HG02970 (cell line): ENCODE data around the gene ADAM8.

Source experiments
- ATAC-seq: cut with Tn5 transposase; IDR thresholded peaks from one replicate; pipeline ENCODE4 v1.9.1; 2021; ENCODE audit warnings: mild to moderate bottlenecking, moderate library complexity, moderate number of reproducible peaks; ENCODE audit not compliant: unreplicated experiment, low FRiP score

The ADAM8 gene

DNA sequence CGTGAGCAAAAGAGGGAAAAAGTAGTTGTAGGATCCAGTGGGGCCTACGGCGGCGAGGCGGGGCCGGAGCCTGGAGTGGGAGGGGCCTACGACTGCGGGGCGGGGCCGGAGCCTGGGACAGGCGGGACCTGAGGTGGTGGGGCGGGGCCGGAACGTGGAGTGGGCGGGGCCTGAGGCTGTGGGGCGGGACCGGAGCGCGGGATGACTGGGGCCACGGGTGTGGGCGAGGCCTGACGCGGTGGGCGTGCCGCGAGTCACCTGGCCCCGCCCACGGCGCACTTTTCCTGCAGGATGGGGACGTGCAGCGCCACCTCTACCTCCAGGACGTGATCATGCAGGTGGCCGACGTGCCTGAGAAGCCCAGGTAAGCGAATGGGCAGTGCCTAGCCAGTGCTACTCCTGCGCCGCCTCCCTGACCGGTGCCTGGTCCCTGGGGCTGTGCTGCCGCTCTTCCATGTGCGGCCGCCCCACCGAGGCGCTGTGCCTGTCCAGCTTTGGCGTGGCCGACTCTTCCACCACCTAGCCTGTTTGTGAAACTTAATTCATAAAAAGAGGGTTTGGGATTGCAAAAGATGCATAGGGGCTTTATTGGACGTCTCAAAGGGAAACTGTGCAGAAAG, 32.5 kb upstream of the ADAM8 start:
- ATAC-seq: peak; percentile 82

- ATAC-seq: peak; percentile 80
Measured at GRCh38 chr10:133308421-133309099, 31.9 kb upstream of the ADAM8 start, which contains the start of the genes TUBGCP2 and ZNF511. TUBGCP2 (minus strand) TSS chr10:133308872; CDS start chr10:133302941, 5,931 bp downstream. ZNF511 (plus strand) TSS chr10:133308914; CDS start chr10:133308944, 30 bp downstream.

GRCh38 chr10:133307776-133308420, 31.2 kb upstream of the ADAM8 start:
- ATAC-seq: peak; percentile 32

GRCh38 chr10:133306941-133307379, 30.3 kb upstream of the ADAM8 start:
- ATAC-seq: no peak

DNA sequence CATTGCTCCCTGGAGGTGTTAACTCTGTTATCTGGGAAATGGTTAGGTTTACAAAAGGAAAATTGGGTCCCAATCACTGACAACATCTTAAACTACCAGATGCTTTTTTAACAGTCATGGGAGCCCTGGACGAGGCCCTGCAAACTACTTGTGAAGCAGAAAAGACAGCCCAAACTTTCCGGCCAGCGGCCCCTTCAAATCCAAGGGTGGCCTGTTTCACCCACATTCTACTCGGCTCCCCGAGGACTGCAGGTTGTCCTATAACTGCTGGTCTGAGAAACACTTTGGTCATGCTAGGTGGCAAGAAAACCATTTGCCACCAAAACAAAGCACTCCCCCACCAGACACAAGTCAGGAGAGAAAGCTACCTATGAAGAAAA, 29.4 kb upstream of the ADAM8 start:
- no peak for ATAC-seq

DNA sequence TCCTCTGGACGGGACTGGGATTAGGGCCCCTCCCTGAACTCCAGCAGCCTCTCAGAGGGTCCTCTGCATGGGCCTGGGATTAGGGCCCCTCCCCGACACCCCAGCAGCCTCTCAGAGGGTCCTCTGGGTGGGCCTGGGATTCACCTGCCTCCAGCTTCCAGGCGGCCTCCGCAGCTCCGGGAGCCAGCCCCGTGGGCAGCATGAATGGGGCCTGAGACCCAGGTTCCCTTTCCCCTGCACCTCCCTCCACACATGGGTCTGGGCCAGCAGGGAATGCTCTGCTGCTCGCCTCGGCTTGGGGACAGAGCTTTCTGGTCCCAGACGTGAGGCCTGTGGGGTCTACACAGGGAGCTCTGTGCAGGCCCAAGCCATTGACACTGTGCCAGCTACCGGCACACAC, 26.5 kb upstream of the ADAM8 start:
- ATAC-seq: no peak

- ATAC-seq: no peak
Measured at GRCh38 chr10:133302230-133302629, 25.6 kb upstream of the ADAM8 start.

GRCh38 chr10:133299738-133300137, 23.1 kb upstream of the ADAM8 start:
- ATAC-seq: no peak

GRCh38 chr10:133299224-133299623, 22.6 kb upstream of the ADAM8 start:
- ATAC-seq: no peak

DNA sequence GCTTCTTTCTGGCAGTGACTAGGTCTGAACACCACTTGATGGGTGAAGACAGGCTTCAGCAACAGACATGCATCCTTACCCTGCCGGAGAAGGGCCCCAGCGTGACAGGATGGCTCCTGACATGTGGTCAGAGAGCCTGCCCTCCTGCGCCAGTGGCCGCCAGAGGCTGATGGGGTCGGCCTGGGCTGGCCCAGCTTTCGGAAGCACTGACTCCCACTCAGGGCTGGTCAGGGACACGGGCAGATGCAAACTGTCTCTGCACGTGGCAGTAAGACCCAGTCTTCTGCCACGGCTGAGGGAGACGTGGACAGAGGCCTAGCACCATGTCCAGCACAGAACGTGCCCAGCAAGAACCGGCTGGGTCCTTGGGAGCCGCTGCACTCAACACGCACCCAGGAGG, 21.8 kb upstream of the ADAM8 start:
- no peak for ATAC-seq

DNA sequence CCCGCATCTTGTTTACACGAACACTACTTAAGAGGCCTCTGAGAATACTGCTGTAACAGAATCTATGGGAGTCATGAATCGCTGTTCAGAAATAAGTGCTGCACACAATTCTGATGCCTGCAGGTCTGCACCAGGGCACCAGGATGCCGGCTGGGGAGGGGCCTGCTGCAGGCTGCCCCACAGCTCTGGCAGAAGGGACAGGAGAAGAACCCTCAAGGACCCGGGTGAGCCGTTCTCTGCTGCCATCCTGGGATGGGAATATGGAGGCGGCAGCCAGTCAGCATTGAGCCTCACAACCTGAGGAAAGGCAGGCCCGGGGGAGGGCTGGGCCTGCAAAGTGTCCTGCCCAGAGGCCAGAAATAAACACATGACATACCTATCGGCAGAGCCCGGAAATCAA, 20.8 kb upstream of the ADAM8 start:
- ATAC-seq: no peak

DNA sequence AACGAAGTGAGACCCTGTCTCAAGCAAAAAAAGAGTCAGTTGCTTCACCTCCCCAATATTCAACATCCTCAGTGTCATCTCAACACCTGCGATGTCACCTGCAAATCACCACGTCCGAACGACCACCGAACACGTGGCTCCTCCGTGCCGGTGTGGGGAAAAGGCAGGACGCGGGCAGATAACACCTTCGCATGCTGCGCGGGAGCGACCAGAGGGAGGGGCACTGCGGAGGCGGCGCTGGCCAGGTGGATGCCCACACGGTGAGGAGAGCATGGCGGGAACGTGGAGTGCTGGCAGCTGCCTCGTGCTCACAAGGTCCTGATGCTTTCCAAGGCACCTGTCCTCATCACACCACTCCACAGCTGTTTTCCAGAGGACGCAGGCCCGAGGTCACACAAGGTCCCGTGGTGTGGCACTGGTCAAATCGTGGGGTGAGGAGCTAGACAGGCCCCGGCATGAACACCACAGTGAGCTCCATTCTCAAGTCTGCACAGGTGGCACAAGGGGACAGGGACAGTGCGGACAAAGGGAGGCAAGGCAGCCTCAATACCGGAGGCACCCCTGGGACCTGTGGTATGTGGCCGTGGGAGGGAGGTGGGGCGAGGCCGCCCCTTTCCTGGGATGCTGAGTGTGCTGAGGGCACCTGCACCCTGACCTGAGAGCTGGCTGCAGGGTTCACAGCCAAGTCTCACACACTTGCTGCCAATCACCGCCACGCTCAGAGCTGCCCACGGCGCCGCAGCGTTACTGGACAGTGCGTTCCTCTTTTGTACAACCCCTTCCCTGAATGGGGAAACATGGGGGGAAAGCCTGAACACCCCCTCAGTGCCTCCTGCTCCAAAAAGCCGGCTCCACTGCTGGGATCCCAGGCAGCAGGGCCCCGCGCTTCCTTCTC, 19.0 kb upstream of the ADAM8 start:
- no peak for ATAC-seq

DNA sequence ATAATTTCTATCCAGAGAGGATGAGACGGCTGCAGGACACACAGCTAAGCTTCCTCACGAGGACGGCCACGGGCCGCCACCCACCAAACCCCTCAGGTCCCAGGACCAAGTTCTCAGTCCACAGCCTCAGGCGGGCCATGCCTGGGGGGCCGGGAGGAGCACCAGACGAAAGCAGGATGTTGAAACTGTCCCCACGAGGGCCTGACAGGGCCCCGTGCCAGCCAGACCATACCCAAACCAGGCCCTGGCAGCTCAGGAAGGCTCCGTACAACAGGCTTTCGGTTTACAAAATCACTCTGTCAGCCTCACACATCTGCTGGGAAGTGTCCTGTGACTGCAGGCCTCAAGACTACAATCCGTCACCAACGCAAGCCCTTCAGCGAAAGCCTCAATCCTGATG, 17.5 kb upstream of the ADAM8 start:
- ATAC-seq: no peak

DNA sequence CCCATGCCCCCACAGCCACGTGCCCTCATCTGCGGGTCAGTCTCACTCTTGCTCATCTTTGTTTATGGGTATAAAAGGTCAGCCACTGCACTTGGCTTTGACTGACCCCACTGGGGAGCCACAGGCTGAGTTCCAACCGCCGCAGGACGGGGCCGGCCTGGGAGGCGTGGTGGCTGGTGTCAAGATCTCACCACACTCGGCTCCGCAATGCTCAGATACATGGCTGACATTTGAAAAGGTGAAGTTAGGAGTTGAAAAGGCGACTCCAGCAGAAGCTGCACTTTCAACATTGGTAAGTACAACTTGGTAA, 17.1 kb upstream of the ADAM8 start:
- ATAC-seq: no peak

GRCh38 chr10:133292919-133293809, 16.5 kb upstream of the ADAM8 start:
- no peak for ATAC-seq

DNA sequence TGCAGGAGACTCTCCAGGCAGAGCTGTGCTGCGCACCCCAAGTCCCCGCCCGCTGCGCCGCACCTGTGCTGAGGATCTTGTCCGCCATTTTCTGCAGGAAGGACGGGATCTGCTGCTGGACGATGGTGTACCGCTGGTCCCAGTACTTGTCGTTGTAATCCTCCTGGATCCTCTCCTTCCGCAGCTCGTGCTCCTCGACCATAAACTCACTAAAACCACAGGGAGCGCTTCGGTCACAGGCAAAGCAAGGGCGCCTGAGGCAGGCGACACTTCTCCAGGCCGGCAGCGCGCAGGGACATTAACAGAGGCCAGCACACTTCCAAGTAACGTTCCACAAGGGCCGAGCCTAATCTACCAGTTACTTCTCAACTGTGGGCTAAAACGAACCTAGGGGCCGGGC, 13.1 kb upstream of the ADAM8 start:
- no peak for ATAC-seq

- ATAC-seq: no peak
Measured at GRCh38 chr10:133287832-133288500, 11.3 kb upstream of the ADAM8 start.

DNA sequence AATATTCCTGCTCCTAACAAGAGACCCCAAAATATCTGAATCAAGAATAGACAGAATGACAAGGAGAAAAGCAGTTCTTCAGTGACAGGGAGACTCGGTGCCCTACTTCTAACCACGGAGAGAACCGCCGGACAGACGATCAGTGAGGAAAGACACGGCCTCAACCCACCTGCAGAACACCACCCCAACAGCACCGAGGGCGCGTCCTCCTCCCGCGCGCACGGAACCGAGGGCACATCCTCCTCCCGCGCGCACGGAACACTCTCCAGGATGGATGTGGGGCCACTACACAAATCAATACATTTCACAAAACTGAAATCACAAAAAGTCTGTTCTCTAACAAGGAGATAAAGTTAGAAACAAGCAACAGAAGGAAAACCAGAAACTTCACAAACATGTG, 9.7 kb upstream of the ADAM8 start:
- ATAC-seq: no peak

DNA sequence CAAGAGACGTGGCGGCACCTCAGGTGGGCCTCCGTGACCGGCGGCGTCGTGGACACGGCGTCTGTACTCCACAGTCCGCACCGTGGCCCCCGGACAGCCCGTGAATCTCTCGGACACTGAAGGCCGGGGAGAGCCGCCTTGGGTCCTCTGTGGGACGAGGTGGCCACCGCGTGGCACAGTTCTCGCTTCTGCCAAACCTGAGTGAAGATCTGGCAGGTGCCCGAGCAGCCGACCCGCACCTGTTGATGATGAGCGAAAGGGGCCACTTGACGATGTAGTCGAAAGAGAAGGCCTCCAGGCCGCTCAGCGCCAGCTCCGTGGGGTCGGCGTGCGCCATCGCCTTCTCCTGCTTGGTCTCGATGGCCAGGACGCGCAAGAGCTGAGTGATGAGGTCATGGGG, 8.5 kb upstream of the ADAM8 start:
- ATAC-seq: no peak
